Upper lobe of left lung (tissue), 4 donors: Measurements from ENCODE around the gene UGT1A5.

Experiments used
- CTCF ChIP-seq, 6 experiments: fragments of 450-650 bp in 4 of 6; fragments of 200-600 bp in 2 of 6; sonication (generic) in 2 of 6; IDR thresholded peaks; one replicate each; pipeline ENCODE4 v1.5.1; 2016 to 2019; ENCODE audit warnings: antibody characterized with exemption in 6 of 6
- EP300 ChIP-seq, 4 donors: sonication (generic); formaldehyde crosslinking; IDR thresholded peaks; one replicate each; pipeline ENCODE4 v1.5.1; 2017; ENCODE audit warnings: antibody characterized with exemption in 4 of 4, control low read depth in 2 of 4
- POLR2A ChIP-seq, 4 donors: fragments of 450-650 bp; IDR thresholded peaks; one replicate each; pipeline ENCODE4 v1.5.1; 2016 to 2017; ENCODE audit warnings: antibody characterized with exemption in 4 of 4, mild to moderate bottlenecking in 2 of 4
- POLR2AphosphoS5 ChIP-seq, 2 donors: sonication (generic); formaldehyde crosslinking; IDR thresholded peaks; one replicate each; pipeline ENCODE4 v1.5.1; 2017; ENCODE audit warnings: antibody characterized with exemption in 2 of 2

- no peak for TF ChIP-seq CTCF (IDR thresholded peaks at IDR 0.05)
- no peak for TF ChIP-seq POLR2A (IDR thresholded peaks at IDR 0.05)
- TF ChIP-seq EP300 (IDR thresholded peaks at IDR 0.05), result no peak
- no peak for TF ChIP-seq POLR2AphosphoS5 (IDR thresholded peaks at IDR 0.05)
These were observed 79.2 kb downstream of the UGT1A5 start for GRCh38 chr2:233791883-233792329.
